Endothelial cell of umbilical vein (primary cell): ENCODE data around the gene ZFP14. TPM values are rescaled to one million over a fixed set of nuclear protein-coding genes. Genes with fewer than 3 reads are reported as not detected.

Experiments used
- BruUV-seq: library from RNA; stranded (reverse); fragments of 400-500 nt; replicated peaks from 2 replicates; lab custom pipeline; 2021; lab: Mats Ljungman, UMichigan
- CTCF ChIA-PET: fragments of 300-600, 350-600 bp; sonication (Branson Sonifier 250); formaldehyde crosslinking; loops from one replicate; lab custom pipeline; 2021; ENCODE audit warnings: antibody characterized with exemption, inconsistent platforms; lab: Charles Lee
- POLR2A ChIA-PET: fragments of 300-600, 350-600 bp; sonication (Branson Sonifier 250); formaldehyde crosslinking; loops from one replicate; lab custom pipeline; 2021; ENCODE audit warnings: antibody characterized with exemption, inconsistent platforms; lab: Charles Lee
- DNase-seq: peaks from one replicate; pipeline ENCODE4 v3.0.0-alpha.2; 2011; ENCODE audit warnings: low read depth, low spot score
- FAIRE-seq: peaks from 2 replicates; lab custom pipeline; 2011; peaks lifted over from hg19 to GRCh38; lab: Jason Lieb, UNC
- H2AFZ ChIP-seq: 2 replicates; pipeline ENCODE4 v1.6.0; 2012; ENCODE audit warnings: low read depth, low read length, control low read depth, inconsistent platforms
- H3K27ac ChIP-seq: 2 replicates; pipeline ENCODE4 v1.5.1; 2011; ENCODE audit warnings: low read depth, mild to moderate bottlenecking, control low read depth, low read length, moderate library complexity; ENCODE audit not compliant: insufficient read depth
- H3K27me3 ChIP-seq, 2 experiments: 2 replicates each; pipeline versions ENCODE4 v1.6.0 to v1.6.1; 2011; ENCODE audit warnings: low read length in 2 of 2, mixed read lengths in 1 of 2; ENCODE audit not compliant: control insufficient read depth in 2 of 2, insufficient read depth in 2 of 2
- H3K36me3 ChIP-seq, 2 experiments: 2 replicates in 1 of 2; 3 replicates in 1 of 2; pipeline ENCODE4 v1.5.1; 2011; ENCODE audit warnings: low read length in 2 of 2, mild to moderate bottlenecking in 1 of 2, moderate library complexity in 1 of 2; ENCODE audit not compliant: control insufficient read depth in 2 of 2, insufficient read depth in 2 of 2; ENCODE audit errors: extremely low read depth in 1 of 2
- H3K4me1 ChIP-seq: 3 replicates; pipeline ENCODE4 v1.5.1; 2011; ENCODE audit warnings: mild to moderate bottlenecking, low read length; ENCODE audit not compliant: control insufficient read depth, insufficient read depth; ENCODE audit errors: extremely low read depth
- H3K4me2 ChIP-seq: 2 replicates; pipeline ENCODE4 v1.6.1; 2011; ENCODE audit warnings: low read length, control low read depth, mixed read lengths; ENCODE audit not compliant: insufficient read depth
- H3K4me3 ChIP-seq, 3 experiments: fragments of 200-600 bp in 1 of 3; sonication (generic), shearing (Covaris generic) in 1 of 3; replicated peaks in 1 of 3; 2 replicates each; pipeline ENCODE4 v1.5.1; 2011 to 2016; ENCODE audit warnings: control low read depth in 3 of 3, low read length in 3 of 3, mild to moderate bottlenecking in 2 of 3, inconsistent platforms in 1 of 3, low read depth in 1 of 3, moderate library complexity in 1 of 3; ENCODE audit not compliant: insufficient read depth in 1 of 3
- H3K79me2 ChIP-seq: 2 replicates; pipeline ENCODE4 v1.6.0; 2012; ENCODE audit warnings: low read length, inconsistent platforms; ENCODE audit not compliant: control insufficient read depth, insufficient read depth
- H3K9ac ChIP-seq: replicated peaks from 2 replicates; pipeline ENCODE3; 2011; ENCODE audit warnings: low read length, control low read depth; ENCODE audit not compliant: insufficient read depth; ENCODE audit errors: extremely low read depth
- H3K9me1 ChIP-seq: replicated peaks from 3 replicates; pipeline ENCODE4 v1.6.0; 2011; ENCODE audit warnings: mild to moderate bottlenecking, low read length; ENCODE audit not compliant: control insufficient read depth, insufficient read depth; ENCODE audit errors: extremely low read depth
- H3K9me3 ChIP-seq: replicated peaks from 2 replicates; pipeline ENCODE4 v1.5.1; 2012; ENCODE audit warnings: low read length, inconsistent platforms; ENCODE audit not compliant: control insufficient read depth, insufficient read depth
- H4K20me1 ChIP-seq: replicated peaks from 2 replicates; pipeline ENCODE3; 2011; ENCODE audit warnings: mild to moderate bottlenecking, low read length; ENCODE audit not compliant: control insufficient read depth, insufficient read depth; ENCODE audit errors: extremely low read depth
- EZH2 ChIP-seq: IDR thresholded peaks from 2 replicates; pipeline ENCODE4 v1.6.1; 2012; ENCODE audit warnings: borderline replicate concordance, low read depth, mild to moderate bottlenecking, moderate library complexity, low read length, inconsistent platforms; ENCODE audit not compliant: severe bottlenecking
- FOS ChIP-seq: IDR thresholded peaks from 2 replicates; pipeline ENCODE4 v1.6.1; 2011; ENCODE audit warnings: mild to moderate bottlenecking, low read length, moderate library complexity, borderline replicate concordance; ENCODE audit not compliant: insufficient read depth
- GATA2 ChIP-seq: IDR thresholded peaks from 2 replicates; pipeline ENCODE4 v1.7.0; 2011; ENCODE audit warnings: low read depth, mild to moderate bottlenecking, moderate library complexity, mixed read lengths, low read length; ENCODE audit not compliant: insufficient read length, insufficient read depth
- JUN ChIP-seq: IDR thresholded peaks from 2 replicates; pipeline ENCODE4 v1.6.1; 2011; ENCODE audit warnings: borderline replicate concordance, low read depth; ENCODE audit not compliant: insufficient read length, insufficient read depth
- MAX ChIP-seq: IDR thresholded peaks from 2 replicates; pipeline ENCODE4 v1.6.1; 2011; ENCODE audit not compliant: insufficient read depth, insufficient read length
- MYC ChIP-seq: IDR thresholded peaks from one replicate; pipeline ENCODE4 v1.6.1; 2011; ENCODE audit warnings: mild to moderate bottlenecking, low read depth, low read length
- POLR2A ChIP-seq: IDR thresholded peaks from 2 replicates; pipeline ENCODE4 v1.6.1; 2012; ENCODE audit warnings: low read depth, mild to moderate bottlenecking, control low read depth, low read length
- POLR2AphosphoS5 ChIP-seq: IDR thresholded peaks from 2 replicates; pipeline ENCODE4 v1.6.1; 2012; ENCODE audit warnings: low read depth, mild to moderate bottlenecking, control low read depth, low read length, moderate library complexity; ENCODE audit not compliant: insufficient read depth
- dilution Hi-C: fragments of 300-500 bp; cut with MboI; formaldehyde crosslinking; loops from one replicate; pipeline ENCODE4 v1.15.0; 2019; ENCODE audit warnings: low sequenced_read_pairs; ENCODE audit not compliant: extremely low pct_ligation_motif_present
- intact Hi-C: fragments of 100-400 bp; cut with micrococcal nuclease; formaldehyde crosslinking; loops from one replicate; pipeline ENCODE4 v1.10.0; 2022
- polyA plus RNA-seq, 4 experiments: library from polyadenylated mRNA; depleted of rRNA in 3 of 4; stranded (reverse) in 3 of 4; unstranded in 1 of 4; fragments of >200 nt; gene quantifications; 2 replicates each; pipeline versions ENCODE4 v1.2.1 to v1.2.3, GENCODE V29; 2011 to 2012; ENCODE audit warnings: missing spikeins in 1 of 4
- total RNA-seq: library from RNA; stranded (reverse); gene quantifications from 2 replicates; pipeline ENCODE4 v1.2.3, GENCODE V29; 2021
- TF ChIP-seq, protein P1 (sequence below), 2 donors: IDR thresholded peaks; 1 replicate in 1 of 2; 2 replicates in 1 of 2; pipeline ENCODE4 v1.5.1; 2011; ENCODE audit warnings: low read length in 2 of 2, mild to moderate bottlenecking in 2 of 2, moderate library complexity in 2 of 2, control low read depth in 1 of 2, inconsistent platforms in 1 of 2, low read depth in 1 of 2; ENCODE audit not compliant: insufficient read depth in 1 of 2; ENCODE audit errors: extremely low read depth in 1 of 2

Gene ZFP14
- total and polyA plus RNA-seq, 2 donors (not counting 3 experiments of a cell fraction or from before 2014, with no cell fraction given): 0.59 to 2.6 TPM

GRCh38 chr19:36423925-36424324, 44.9 kb upstream of the ZFP14 start:
- Histone ChIP-seq H3K27me3 (no peaks in the 10 kb centered on the region), H3K4me2 (no peak overlapping the region), H2AFZ (no peak overlapping the region), H3K79me2 (no peaks in the 10 kb centered on the region), H3K36me3 (no peaks in the 10 kb centered on the region), H3K4me1 (peaks cover 5% of the 10 kb centered on the region), H3K4me3 (no peak overlapping the region), H3K9me3 (no peaks in the 10 kb centered on the region), H3K27ac (no peak overlapping the region), H3K9me1 (no peaks in the 10 kb centered on the region), H4K20me1 (no peaks in the 10 kb centered on the region), H3K9ac (no peak overlapping the region)
- dilution Hi-C loops (no loop called here), intact Hi-C loops (no loop called here)
- no TSS peak for BruUV-seq
- POLR2A ChIA-PET: no interaction called here
- FAIRE-seq (no peak), DNase-seq (no peak)
- CTCF ChIA-PET: no interaction called here
- TF ChIP-seq MAX: no peak
- TF ChIP-seq JUN: no peak
- no peak for TF ChIP-seq POLR2AphosphoS5
- no peak for TF ChIP-seq POLR2A
- TF ChIP-seq EZH2: no peak
- no peak for TF ChIP-seq MYC
- TF ChIP-seq FOS: no peak
- TF ChIP-seq GATA2: no peak
- TF ChIP-seq, protein P1, sequence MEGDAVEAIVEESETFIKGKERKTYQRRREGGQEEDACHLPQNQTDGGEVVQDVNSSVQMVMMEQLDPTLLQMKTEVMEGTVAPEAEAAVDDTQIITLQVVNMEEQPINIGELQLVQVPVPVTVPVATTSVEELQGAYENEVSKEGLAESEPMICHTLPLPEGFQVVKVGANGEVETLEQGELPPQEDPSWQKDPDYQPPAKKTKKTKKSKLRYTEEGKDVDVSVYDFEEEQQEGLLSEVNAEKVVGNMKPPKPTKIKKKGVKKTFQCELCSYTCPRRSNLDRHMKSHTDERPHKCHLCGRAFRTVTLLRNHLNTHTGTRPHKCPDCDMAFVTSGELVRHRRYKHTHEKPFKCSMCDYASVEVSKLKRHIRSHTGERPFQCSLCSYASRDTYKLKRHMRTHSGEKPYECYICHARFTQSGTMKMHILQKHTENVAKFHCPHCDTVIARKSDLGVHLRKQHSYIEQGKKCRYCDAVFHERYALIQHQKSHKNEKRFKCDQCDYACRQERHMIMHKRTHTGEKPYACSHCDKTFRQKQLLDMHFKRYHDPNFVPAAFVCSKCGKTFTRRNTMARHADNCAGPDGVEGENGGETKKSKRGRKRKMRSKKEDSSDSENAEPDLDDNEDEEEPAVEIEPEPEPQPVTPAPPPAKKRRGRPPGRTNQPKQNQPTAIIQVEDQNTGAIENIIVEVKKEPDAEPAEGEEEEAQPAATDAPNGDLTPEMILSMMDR (IDR thresholded peaks at IDR 0.05; ENCODE audit: extremely low read depth in 1 of 2, insufficient read depth in 1 of 2, low read depth in 1 of 2, low read length in 2 of 2): no peak
